ENCODE data around the gene CALHM3.

- TF ChIP-seq POLR2A (IDR thresholded peaks at IDR 0.05) (no peak), CTCF (IDR thresholded peaks at IDR 0.05) (no peak)
Measured at GRCh38 chr10:103523683-103524082, 44.6 kb upstream of the CALHM3 start.
